HG02852 (cell line): ENCODE results near the gene STC2.

Source experiments
- ATAC-seq: cut with Tn5 transposase; IDR thresholded peaks from one replicate; pipeline ENCODE4 v1.9.1; 2021; ENCODE audit warnings: mild to moderate bottlenecking, moderate library complexity; ENCODE audit not compliant: unreplicated experiment

The STC2 gene

GRCh38 chr5:173329491-173330337 lies 1.5 kb upstream of the STC2 start:
- no peak for ATAC-seq

- no peak for ATAC-seq
These were observed 753 bp upstream of the STC2 start for GRCh38 chr5:173328844-173329490.

- no peak for ATAC-seq
These were observed 898 bp downstream of the STC2 start for GRCh38 chr5:173327084-173327947.

GRCh38 chr5:173326501-173326960 lies 1.7 kb downstream of the STC2 start:
- no peak for ATAC-seq

GRCh38 chr5:173325091-173325698 lies 3.0 kb downstream of the STC2 start:
- ATAC-seq = no peak

GRCh38 chr5:173324115-173325001 lies 3.9 kb downstream of the STC2 start:
- ATAC-seq = no peak

- ATAC-seq = no peak
These were observed 4.5 kb downstream of the STC2 start for GRCh38 chr5:173323799-173324114.

GRCh38 chr5:173323106-173323798 lies 5.0 kb downstream of the STC2 start:
- no peak for ATAC-seq

- no peak for ATAC-seq
These were observed 6.3 kb downstream of the STC2 start for GRCh38 chr5:173321886-173322285.

GRCh38 chr5:173320259-173320658 lies 8.0 kb downstream of the STC2 start:
- no peak for ATAC-seq

GRCh38 chr5:173319646-173320045 lies 8.6 kb downstream of the STC2 start:
- no peak for ATAC-seq

- no peak for ATAC-seq
These were observed 9.2 kb downstream of the STC2 start for GRCh38 chr5:173318881-173319620.

- no peak for ATAC-seq
These were observed 9.9 kb downstream of the STC2 start for GRCh38 chr5:173318330-173318729.

- ATAC-seq = no peak
These were observed 10.4 kb downstream of the STC2 start for GRCh38 chr5:173317852-173318251.

GRCh38 chr5:173317091-173317730 lies 11.0 kb downstream of the STC2 start:
- no peak for ATAC-seq

GRCh38 chr5:173316339-173317020 lies 11.7 kb downstream of the STC2 start:
- no peak for ATAC-seq

GRCh38 chr5:173315495-173316338 lies 12.5 kb downstream of the STC2 start:
- no peak for ATAC-seq
